HS-5 (cell line): Measurements from ENCODE around the gene ATG7.
A peak's percentile ranks its signal among the peaks of the same experiment; 100 is the strongest.
"Not testable (repeated sequence)": the region's sequence is repeated elsewhere in the genome, so short reads cannot be mapped to it uniquely, and the experiment has no call there.

Experiments
- DNase-seq: peaks from one replicate; pipeline ENCODE4 v3.0.0-alpha.2; 2012; ENCODE audit warnings: low read depth

The ATG7 gene

DNA sequence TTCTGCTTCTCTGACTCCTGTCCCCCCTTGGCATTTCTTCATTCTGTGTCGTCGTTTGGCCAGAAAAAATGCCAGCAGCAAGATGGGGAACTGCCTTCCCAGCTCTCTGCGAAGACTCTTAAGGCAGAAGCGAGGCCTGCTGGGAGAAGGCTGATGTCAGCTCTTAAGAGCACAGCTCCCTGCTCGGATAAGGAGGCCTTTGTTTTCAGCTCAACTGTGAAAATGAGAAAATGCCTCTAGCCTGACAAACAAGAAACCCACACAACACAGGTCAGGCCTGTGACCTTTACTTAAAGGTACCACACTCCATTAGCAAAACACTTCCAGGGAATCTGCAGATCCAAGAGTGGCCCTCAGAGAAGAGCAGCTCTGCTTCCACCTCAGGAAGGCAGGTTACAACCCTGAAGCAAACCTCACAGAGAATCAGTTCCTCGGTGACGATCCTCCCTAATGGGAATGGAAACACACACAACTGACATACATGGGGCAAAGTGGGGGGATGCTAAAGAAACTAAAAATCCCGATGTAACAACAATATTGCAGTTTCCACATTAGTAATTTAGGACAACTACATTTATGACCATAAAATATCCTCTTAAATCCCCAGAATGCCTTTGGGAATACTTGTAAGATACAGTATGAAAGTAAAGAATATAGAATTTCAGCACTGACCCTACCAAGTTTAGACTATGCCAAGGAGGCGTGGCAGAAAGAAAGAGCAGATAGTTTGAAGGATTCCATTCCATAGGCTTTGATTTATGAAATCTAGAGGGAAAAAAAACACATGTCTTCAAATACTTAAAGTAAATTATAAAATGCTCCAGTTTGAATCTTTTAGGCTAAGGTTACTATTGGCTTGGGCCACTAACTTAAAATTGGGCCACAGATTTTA, 319.4 kb downstream of the ATG7 start:
- DNase-seq, result no peak

DNA sequence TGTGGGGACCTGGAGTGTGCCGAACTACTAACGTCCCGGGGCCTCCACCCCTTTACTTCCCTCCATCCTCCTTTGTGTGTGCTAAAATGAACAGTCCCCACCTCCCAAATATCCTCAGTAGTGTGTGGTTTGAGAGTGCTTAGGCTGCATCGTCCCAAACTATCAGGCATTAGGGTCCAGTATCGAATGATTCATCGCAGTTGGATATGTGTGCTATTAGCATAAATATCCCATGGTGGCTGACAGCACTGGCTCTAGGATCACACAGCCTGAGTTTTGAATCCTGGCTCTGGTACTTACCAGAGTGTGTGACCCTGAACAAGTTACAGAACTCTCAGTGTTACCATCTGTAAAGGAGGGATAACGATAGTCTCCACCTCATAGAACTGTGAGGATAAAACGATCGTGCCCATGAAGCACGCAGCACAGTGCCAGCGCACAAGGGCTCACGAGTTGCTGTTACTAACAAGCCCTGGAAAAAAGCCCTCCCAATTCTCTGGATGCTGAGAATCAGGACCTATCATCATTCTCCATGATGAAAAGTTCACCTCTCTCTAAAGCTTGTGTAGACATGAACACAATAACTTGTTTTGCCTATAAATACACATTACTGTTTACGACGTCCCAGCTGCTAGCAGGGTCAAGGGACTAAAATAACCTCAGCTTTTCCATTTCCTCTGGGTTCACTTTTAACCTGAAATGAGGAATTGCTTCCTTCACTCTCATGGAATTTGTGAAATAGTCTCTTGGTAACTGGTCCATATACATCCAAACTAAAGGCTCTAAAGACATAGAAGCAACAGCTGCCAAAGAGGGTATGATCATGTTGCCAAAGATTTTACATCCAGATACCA, 320.5 kb downstream of the ATG7 start:
- no peak for DNase-seq

DNA sequence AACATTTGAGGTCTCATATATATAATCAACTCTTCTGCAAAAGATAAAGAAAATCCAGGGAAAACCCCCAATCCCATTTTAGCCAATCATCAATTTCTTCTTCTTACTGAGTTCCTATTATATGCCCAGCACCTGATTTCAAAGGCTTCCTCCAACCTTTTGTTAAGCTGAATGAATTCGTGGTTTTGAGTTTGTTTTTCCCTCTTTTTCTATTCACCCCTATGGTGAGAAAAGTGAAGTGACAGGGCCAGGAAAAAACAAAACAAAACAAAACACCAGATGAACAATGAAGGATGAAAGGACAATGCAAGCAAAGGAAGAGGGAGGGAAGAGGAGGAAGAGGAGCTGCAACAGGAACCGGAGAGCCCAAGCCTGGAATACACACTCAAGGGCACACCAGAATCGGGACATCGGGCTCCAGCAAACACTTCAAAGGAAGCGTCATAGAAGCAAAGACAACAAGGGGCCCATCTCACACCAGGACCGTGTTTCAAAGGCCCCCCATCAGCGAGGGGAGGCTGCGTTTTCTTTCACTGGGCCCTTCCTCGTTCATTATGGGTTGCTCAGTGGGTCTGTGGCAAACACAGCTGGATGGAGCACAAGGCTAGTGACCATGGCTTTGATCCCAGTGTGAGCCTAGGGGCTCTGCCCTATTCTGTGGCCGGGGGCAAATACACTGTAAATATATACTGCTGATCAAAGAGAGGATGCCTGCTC, 321.3 kb downstream of the ATG7 start:
- DNase-seq, result no peak

DNA sequence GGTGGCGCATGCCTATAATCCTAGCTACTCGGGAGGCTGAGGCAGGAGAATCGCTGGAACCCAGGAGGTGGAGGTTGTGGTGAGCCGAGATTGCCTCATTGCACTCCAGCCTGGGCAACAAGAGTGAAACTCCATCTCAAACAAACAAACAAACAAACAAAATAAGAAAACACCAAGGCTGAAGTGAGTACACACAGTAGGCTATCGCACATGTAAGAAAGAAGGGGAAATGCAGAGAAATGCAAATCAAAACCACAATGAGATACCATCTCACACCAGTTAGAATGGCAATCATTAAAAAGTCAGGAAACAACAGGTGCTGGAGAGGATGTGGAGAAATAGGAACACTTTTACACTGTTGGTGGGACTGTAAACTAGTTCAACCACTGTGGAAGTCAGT, 322.8 kb downstream of the ATG7 start:
- DNase-seq, result not testable (repeated sequence)

DNA sequence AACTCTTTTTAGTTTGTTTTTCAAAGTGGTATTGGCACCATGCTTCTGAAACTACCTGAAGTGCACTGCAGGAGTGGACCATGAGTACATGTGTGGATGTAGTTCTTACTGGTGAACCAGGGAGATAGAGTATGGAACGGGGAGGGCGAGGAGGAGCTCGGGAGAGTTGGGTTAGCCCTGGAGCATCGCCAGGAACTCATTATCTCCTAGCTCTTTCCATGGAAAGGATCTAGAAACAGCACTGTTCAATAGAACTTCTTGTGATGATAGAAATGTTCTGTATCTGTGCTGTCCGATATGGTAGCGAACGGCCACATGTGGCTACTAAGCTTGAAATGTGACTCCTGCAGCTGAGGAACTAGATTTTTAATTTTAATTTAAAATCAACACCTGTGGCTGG, 324.2 kb downstream of the ATG7 start:
- DNase-seq, result no peak

DNA sequence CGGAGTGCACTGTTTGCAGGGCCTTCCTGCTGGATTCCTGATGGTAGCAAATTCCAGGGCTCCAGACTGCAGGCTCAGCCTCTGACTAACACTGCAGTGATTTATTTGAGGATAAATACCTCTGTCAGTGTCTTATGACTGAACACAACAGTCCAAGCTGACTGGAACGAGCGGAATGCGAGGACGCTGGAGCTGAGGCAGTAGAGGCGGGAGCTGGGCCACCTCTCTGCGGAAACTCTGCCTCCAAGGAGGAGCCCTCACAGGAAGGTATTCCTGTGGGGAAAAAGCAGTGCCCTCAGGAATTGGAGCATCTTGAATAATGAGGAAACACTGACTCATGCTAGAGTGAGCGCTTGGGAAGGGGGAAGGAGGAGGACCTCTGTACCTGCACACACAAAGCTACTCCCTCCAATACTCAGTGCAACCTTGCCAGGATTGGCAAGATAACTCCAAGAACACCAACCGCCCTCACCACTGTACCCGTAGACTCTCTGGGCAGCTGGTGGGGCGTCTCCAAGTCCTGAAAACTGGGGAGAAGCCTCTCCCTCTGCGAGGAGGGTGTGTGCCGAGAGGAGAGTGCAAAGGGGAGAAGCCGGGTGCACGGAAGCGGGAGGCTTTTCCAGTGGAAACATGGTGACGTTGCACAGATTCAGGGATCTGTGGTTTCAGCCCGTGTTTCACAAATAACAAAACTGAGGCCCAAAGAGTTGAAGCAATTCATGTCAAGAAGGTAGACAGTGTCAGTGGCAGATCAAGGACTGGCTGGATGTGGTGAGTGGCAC, 328.5 kb downstream of the ATG7 start:
- peak; percentile 98 for DNase-seq

DNA sequence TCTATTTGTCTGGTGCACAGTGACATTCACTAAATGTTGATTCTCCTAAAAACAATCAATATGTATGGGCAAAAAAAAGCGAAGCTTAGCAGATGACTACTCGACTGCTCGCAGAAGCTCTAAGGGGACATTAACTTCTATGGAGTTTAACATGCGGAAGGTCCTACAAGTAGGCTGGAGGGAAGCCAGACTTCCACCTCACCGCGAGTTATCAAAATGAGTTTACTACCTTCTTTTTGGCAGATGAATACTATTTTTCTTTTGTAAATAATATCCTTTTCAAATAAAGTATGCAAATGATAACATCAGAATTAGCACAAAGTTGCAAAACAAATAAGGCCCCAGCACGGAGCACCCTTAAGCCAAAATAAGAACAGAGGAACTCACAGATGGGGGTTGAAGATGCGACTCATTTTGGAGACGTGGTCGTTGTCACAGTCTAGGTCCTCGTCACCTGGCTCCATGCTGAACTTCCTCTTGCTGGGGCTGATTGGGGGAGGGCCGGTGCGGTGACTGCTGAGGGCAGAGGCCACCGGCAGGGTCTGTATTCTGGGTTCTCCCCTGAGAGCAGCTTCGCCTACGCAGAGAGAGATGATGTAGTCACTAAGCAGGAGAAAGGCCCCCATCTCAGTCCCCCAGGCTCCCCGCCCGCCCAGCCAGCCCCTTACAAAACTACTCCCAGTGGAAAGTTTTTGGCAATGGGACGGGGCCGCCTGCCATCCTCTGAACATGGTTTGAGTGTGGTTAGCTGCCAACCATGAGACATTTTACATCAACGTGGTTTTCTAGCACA, 329.4 kb downstream of the ATG7 start:
- DNase-seq, result no peak

DNA sequence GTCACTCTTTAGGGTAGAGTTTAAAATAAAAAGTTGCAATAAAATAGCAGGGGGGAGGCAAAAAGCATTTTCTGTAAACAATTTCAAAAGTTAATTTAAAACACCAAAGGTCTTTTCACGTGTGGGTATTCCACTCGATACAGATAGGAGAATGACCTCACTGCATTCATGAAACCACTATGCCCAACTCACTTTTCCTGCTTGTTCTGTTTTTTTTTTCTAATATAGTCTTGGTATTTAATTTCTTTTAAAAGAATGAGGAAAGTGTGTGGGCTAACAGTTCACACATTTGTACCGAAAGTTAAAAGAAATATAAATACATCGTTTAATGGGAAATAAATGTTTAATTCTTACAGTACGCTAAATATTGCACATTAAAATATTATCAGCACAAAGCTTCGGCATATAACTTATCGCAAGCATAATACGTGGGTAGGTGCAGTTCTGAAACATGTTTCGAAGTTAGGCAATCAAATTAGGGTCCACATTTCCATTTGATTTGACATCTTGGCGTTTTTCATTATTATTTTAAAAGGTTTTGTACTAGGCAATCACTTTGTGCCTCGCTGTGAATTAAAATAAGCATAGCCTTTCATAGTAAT, 330.1 kb downstream of the ATG7 start:
- DNase-seq, result no peak

DNA sequence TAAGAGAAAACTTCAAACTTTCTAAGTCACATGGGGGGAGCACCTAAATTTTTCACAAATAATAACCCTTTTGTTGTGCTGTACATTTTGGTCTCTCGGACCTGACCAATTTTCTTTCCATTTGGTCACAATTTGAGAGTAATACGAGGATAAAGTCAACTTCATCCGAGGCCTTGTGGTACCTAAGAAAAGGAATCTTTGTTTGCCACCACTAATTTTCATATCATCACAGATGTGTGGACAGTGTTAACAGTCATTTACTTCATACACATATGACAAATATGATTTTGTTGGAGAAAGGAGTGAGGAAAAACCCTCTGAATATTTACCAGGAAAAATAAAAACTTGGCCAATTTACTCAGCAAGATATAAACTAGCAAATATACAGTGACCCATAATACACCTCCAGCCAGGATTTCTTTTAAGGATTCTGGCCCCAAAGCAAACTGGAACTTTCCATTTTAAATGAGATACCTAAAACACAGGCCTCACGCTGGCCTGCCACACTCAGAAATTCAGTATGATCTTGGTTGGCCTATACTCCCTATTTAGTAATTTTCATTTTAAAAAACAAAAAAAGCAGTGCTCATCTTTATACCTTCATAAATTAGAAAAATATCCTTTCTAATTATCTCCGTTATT, 330.8 kb downstream of the ATG7 start:
- DNase-seq, result no peak

DNA sequence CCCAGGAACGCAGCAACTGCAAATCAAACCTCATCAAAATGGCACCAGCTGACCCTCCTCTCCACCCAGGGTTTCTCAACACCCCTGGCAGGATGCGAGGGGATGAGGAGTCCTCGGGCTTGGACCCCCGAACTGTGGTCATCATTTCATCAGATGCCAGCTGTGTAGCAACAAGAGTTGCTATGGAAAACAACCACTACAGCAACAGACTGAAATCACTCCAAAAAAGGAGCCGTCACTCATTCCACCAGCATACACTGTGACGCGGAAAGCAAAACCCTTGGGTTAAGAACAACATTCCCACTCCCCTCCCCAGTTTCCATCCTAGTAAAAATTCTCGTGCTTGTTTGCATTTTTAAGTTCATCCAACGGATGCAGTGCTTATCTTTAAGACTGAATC, 331.4 kb downstream of the ATG7 start:
- no peak for DNase-seq

DNA sequence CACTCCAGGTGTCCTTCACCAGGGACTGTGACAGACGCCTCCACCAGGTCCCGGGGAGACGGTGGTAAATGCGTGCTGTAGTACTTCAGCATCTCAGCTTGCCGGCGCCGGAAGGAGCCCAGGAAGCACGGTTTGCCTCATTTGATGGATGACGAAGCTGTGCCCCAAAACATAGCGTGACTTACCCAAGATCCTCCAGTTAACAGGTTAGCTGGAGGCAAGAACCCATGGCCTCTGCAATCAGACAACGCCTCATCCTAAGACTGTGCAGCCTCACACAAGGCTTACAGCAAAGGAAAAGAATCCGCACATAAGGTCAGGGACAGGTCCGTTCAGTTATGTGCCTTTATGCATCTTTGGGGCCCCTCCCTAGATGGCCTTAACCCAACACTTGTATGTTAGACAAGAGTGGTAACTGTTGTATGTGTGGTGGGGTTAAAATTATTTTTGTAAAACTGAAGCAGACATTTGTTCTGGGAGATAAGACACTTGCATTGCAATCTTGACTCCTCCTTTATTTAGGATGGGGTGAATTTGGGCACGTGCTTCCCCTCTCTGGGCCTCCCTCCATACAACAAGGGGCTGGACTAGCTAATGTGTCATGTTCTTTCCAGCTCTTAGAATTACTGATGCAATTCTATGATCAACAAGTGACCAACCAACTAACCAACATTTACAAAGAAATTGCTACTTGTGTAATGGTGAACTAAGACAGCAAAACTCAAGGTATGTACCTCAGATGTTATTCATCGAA, 332.1 kb downstream of the ATG7 start:
- DNase-seq, result peak; percentile 41

DNA sequence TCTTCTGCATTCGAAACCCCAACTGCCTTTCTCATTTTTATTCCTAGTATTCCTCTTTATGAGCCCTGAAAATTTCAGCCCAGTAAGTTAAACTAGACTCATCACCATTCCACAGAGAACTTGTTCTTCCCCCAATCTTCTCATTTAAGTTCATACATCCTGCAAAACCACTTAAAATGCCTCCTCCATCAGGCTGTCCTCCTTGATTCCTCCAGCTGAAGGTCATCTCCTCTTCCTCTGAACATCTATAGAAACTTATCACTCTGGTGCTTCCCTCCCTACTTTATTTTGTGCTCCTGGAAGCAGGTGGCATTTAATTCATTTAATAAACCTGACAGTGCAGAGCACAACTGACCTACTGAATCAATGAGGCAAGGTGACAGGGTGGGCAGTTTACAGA, 333.2 kb downstream of the ATG7 start:
- no peak for DNase-seq

DNA sequence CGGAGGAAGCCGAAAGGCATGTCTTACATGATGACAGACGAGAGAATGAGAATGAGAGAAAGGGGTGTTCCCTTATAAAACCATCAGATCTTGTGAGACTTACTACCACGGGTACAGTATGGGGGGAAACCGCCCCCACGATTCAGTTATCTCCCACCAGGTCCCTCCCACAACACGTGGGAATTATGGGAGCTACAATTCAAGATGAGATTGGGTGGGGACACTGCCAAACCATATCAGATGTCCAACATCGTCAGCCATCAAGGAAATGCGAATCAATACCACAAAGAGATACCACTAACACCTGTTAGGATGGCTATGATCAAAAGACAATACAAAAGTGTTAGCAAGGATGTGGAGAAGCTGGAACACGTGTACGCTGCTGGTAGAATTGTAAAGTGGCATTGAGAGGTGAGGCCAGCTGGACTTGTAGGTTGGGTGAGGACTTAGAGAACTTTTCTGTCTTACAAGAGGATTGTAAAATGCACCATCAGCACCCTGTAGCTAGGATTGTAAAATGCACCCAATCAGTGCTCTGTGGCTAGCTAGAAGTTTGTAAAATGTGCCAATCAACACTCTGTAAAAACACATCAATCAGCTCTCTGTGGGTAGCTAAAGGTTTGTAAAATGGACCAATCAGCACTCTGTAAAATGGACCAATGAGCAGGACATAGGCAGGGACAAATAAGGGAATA, 334.0 kb downstream of the ATG7 start:
- no peak for DNase-seq

DNA sequence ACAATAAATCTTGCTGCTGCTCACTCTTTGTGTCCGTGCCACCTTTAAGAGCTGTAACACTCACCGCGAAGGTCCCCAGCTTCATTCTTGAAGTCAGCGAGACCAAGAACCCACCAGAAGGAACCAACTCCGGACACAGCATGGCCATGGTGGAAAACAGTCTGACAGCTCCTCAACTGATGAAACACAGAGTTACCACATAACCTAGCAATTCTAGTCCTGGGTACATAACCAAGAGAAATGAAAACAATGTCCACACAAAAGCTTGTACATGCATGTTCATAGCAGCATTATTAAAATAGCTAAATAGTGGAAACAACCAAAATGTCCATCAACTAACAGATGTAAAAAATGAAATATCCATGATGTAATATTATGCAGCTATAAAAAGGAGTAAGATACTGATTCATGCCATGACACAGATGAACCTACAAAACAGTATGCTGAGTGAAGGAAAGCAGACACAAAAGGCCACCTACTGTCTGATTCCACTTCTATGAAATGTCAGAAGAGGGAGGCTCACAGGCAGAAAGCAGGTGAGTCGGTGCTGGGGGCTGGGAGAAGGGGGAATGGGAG, 334.8 kb downstream of the ATG7 start:
- DNase-seq, result no peak
